CD4-positive, alpha-beta T cell treated with Interleukin-4 for 4 hours (primary cell): Measurements from ENCODE around the gene LRRC25.

Experiments used
- DNase-seq: peaks from one replicate; pipeline ENCODE4 v3.0.0-alpha.2; 2020

The LRRC25 gene

DNA sequence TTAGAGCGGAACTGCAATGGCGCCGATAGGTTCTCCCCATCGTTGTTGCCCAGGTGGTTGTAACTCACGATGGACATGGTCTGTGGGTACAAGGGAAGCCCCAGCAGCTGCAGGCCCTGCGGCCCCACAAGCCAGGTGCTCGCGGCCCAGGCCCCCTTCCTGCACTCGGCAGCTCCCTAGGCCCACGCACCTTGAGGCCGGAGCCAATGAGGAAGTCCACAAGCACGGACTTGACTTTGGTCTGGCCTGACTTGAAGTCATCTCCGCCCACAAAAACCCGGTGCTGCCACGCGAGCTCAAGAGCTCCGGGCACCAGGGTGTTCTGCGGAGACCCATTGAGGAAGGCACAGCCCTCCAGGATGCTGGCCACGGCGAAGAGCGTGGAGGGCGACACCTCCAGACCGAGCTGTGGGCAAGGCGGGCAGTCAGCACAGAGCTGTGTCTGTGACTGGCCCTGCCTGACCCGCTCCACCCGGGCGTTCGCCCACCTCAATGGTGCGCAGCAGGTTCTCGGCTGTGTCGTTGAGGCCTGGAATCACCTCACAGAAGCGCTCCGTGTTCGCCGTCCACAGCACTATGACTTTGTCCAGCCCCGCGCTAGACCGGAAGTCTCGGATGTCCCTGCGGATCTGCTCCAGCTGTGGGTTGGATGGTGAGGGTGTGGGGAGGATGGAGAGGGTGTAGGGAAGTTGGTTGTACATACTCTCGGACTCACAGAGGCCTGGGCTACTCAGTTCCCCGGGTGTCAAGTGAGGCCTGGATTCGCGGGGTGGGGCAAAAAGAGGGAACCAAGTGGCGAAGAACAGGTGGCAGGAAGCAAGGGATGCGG, 38.6 kb upstream of the LRRC25 start:
- DNase-seq: no peak

DNA sequence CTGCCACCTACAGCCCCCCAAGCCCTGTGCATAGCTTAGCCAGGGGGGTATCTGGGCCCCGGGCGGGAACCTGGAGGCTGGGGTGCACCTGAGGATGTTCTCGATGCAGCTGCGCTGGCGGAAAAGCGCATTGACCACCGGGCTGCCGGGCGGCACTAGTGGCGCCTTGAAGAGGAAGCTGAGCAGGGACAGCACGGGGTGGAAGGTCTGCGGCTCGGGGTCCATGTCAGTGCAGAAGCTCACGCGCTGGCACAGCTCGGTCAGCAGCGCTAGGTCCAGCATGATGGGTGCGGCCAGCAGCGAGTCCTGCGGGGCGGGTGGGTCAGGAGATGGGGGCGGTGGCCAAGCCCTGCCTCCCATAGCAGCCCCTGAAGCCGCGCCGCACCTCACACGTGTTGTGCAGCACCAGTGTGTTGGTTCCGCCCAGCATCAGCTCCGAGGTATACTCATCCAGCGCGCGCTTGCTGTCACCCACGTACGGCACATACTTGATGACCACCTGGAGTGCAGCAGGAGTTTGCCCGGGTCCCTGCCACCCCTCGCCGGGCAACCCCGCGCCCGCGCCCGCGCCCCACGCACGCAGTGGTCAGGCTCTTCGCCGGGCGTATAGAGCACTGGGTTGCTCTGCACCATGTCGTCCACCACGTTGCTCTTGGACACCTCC, 37.9 kb upstream of the LRRC25 start:
- no peak for DNase-seq

DNA sequence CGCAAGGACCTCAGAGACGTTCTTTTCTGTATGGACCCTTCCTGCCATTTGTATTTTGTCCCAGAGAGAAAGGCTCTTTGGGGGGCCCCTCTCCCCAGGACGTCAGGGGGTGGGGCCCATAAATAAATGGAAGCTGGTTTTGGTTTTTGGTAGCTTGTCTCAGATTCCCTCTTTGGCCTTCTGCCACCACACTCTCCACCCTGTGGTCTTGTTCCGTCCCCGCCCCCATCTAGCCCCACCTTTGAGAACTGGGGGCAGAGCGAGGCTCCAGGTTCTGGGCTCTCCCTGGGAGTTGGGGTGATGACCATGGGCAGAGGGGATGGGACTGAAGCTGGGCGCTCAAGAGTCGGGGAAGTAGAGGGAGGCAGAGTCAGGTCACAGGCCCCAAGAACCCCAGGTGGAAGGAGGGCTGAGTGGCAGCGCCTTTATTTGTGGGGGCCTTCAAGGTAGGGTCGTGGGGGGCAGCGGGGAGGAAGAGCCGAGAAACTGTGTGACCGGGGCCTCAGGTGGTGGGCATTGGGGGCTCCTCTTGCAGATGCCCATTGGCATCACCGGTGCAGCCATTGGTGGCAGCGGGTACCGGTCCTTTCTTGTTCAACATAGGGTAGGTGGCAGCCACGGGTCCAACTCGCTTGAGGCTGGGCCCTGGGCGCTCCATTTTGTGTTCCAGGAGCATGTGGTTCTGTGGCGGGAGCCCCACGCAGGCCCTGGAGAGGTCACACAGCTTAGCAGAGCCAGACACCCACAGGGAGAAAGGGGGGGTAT, 37.2 kb upstream of the LRRC25 start:
- no peak for DNase-seq

DNA sequence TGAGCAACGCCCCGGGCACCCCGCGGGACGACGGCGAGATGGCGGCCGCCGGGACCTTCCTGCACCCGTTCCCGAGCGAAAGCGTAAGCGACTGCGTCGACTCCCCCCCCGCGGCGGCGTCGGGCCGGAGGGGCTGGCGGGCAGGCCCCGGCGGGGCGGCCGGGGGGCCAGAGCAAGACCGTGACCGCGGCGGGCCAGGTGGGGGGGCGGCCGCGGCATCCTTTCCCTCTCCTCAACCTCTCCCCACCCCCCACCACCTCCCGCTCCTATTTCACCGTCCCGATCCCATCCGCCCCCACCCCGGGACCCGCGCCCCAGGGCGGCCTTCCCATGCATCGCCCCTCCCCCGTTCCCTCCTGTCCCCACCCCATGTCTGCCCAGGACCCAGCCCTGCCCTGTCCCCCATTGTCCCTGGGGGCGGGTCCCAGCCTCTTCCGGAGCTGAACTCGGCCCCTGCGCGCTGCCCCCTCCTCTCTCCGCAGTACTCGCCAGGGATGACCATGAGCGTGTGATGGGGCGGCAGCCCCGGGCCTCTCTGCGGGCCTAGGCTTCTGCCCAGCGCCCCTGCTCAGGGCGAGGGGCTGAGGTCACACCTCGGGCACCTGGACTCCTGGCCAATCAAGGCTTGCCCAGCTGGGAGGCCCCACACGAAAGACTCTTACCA, 36.4 kb upstream of the LRRC25 start:
- DNase-seq: no peak

DNA sequence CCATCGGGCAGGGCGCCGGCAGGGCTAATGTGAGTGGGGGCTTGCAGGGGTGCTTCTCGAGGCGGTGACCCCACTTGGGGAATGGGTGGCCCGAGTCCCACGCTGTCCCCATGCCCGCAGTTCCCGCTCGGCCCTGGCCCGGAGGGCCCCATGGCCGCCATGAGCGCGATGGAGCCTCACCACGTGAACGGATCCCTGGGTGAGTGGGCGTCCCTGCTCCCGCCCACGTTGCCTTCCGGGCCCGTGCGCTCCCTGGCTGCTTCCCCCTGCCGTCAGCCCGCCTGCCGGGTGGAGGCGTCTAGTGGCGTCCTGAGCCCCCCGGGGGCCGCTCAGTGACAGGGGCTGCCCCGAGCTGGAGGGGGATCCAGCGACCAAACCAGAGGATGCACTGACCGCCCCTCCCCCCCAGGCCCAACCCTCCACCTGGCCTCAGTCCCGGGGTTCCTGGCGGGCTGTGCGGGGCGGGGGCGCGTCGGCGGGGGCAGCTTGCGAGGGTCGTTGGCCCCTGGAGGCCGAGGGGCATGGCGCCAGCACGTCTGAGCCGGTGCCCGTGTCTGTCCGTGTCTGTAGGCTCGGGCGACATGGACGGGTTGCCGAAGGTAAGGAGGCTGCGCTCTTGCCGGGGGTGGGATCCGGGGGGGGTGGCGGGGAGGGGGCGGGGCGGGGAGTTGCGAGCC, 35.7 kb upstream of the LRRC25 start:
- no peak for DNase-seq

DNA sequence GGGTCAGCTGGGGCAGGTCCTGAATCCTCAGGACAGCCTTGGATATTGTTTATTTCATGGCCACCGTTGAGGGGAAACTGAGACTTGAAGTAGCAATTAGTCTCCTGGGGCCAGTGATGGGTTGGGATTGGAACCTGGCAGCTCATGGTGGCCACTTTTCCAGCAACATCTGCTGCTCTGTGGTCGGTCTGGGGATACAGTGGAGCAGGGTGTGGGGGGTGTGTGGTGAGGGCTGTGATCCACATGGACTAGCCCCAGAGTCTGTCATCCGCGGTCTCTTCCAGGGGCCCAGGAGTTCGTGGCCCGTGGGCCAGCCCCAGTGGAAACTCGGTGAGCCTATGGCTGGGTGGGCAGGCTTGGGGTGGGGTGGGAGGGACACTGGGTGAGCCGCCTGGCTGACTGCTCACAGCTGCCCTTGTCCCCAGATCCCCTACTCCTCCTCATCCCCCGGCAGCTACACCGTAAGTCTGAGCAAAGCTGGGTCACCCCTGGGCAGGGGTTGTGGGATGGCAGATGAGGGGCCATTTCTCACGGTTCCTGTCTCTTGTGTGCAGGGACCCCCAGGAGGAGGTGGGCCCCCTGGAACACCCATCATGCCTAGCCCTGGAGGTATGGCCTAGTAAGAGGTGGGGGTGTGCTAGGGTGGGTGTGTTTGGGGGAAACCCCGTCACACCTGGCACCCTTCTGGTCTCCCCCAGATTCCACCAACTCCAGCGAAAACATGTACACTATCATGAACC, 35.0 kb upstream of the LRRC25 start:
- no peak for DNase-seq

DNA sequence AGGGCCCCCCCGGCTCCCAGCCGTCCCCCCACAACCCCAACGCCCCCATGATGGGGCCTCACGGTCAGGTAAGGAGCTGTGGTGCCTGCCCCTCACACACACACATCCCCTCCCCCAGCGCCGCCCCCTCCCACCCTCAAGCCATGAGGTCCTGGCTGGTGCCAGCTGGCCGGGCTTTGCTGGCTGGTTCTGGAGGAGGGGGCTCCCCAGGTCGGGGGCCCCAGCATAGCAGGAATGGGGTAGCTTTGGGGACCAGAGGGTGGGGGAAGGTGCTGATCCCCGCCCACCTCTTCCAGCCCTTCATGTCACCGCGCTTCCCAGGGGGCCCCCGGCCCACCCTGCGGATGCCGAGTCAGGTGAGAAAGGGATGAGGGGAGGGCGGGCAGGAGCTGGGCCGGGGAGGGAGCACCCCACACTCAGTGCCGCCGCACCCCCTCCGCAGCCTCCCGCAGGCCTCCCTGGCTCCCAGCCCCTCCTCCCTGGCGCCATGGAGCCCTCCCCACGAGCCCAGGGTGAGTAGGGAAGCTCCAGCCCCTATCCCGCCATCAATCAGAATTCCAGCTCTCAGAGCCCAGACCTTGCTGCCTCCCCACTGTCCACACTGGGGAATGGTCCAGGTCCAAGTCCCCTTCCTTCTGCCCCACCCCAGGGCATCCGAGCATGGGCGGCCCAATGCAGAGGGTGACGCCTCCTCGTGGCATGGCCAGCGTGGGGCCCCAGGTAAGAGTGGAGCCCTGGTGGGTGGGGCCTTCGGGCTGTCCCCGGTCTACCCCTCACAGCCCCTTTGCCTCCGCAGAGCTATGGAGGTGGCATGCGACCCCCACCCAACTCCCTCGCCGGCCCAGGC, 34.2 kb upstream of the LRRC25 start:
- no peak for DNase-seq

DNA sequence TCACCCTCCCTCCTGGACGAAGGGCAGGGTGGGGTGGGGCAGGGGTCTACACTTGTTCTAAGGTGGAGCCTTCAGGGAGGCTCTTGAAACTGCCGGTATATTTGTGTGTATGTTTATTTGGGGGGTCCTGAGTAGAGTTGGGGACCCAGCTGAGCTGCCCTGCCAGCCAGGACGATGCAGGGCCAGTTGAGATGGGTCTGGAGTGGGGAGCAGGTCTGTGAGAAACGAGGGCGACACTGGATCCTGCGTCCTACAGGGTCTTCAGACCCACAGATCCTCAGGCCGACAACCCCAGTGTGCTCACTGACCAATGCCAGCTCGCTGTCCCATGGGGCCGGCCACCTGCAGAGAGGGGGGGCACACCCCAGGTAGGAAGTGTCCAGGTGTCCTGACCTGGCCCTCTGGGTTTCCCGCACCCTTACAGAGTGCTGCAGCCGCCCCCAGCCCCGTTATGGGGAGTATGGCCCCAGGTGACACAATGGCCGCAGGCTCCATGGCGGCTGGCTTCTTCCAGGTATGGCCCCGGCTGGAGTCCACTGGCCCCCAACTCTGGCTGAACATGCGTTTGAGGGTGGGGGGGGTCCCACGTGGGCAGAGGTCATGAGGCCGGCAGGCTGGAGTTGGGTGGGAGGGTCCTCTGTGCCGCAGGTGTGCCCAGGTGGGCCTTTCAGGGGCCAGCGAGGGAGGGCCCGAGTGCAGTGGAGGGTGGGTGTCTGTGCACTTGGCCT, 33.2 kb upstream of the LRRC25 start:
- no peak for DNase-seq

DNA sequence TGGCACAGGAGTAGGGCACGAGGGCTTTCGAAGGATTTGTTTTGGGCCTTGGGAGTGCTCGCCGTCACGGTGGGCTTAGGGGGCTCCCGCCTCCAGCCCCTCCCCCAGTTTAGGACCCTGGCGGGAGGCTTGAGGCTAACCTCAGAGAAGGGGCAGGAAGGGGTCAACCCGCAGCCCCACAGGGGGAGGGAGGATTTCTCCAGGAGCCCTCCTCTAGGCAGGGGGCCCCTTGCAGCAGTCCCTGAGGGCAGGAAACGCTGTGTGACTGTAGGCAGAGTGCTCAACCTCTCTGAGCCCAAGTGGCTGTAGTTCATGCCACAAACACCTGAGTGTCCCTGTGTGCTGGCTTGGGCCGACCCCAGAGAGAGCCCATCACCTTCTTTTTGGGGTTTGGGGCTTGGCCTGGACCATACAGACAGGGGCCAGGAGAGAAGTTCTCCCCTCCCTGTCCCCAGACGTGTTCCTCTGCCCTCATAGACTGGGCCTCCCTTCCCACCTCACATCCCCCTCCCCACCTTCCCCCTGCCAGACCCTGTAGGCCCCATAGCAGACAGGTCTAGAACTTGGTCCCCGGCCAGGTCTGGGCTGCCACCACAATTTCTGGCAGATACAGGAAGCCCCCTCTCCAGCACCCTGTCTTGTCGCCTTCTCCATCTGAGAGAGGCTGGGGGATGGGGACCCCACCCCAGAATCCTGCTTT, 32.4 kb upstream of the LRRC25 start:
- no peak for DNase-seq

DNA sequence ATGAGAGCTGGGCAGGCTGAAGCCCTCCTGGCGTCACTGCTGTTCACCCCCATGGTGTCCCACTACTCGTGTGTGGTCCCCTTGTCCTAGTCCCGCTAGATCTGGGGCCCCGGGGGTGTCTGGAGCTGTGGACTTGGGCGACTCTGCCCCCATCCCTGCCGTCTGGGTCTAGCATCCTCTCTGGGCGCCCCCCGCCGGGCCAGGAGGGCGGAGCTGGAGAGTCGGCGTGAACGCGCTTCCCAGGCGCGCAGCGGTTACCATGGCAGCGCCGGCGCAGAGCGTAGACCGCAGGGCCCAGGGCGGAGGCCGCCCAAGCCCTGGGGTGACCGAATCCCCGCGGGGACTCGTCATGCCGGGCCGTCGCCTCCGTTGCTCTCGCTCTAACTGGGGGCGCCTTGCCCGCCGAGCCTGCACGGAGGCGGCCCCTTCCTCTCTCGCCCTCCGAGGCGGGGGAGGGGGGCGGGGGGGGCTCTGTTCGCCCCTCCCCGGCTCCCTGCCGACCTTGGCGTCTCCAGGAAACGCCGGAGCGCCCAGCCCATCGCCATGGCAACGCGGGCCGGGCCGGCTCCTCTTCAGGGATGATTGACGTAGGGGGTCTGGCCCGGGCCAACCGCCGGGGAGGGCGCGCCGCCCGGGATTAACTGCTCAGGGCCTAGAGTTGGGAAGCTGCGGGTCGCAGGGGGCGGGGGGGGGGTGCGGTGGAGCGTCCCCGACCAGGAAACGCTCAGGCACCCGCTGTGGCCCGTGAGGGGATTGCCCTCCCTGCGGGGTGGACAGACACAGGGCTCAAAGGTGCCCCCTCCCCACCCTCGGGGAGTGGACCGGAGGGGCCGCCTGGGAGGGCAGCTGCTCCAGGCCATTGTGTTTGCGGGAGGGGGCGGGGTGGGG, 31.6 kb upstream of the LRRC25 start:
- DNase-seq: peak; percentile 89

DNA sequence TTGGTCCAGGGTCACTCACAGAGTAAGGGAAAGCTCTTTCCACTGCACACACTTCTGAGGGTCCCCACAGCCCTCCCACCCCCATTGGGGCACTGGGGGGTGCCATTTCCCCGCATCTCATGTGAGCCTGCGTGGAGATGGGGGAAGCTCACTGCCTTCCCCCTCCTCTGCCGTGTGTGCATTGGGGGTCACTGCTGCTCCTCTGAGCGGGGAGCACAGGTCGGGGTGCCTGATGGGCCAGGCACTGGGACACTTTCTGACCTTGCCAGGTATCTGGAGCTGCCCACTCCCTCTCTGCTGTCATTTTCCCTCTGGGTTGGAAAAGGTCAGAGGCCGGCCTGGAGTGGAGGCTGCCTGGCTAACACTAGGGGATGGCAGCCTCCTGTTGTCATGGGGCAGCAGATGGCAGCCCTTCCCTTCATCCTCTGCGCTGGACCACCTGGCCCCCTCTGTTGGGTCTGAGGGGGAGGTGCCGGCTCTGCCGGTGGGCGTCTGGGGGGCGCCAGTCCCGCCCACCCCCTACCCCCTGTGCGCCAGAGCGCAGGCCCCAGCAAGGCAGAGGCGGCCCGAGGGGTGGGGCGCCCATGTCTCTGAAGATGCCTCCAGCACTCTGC, 30.9 kb upstream of the LRRC25 start:
- DNase-seq: no peak

DNA sequence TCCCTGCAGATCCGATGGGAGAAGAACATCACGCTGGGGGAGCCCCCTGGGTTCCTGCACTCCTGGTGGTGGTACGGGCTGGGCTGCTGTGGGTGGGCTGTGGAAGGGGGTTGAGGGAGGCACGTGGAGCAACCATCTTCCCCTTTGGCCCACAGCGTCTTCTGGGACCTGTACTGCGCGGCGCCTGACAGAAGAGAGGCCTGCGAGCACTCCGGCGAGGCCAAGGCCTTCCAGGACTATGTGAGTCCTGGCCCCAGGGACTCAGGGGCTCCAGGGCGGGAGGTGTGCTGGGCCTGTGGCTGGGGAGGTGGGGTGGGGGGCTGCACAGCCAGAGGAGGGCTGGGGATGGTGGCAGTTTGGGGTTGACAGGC, 30.3 kb upstream of the LRRC25 start:
- DNase-seq: no peak

DNA sequence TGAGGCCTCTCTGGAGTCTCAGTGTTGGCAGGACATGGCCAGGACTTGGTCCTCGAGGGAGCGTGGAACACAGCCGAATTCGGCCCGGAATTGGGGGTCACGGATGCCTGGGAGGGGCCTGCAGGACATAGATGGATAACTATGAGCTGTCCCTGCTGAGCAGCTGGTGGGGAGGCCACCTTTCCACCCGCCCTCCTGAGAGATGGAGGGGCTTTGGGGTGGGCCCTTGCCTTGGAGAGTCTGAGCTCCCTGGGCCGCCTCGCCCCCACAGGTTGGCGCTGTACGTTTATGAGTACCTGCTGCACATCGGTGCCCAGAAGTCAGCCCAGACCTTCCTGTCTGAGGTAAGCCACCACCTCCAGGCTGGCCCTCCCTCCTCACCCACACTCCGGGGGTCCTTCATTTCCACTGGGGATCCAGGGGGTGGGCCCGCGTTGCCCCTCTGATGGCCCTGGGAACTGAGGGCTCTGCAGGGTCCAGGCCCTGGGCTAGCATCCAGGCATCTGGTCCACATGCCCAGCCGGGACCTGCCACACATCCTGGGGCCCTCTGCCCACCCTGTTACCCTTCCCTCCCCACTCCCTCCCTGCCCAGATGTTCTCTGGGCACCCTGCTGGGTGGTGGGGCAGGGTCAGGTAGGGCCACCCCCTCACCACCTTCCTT, 29.8 kb upstream of the LRRC25 start:
- no peak for DNase-seq

DNA sequence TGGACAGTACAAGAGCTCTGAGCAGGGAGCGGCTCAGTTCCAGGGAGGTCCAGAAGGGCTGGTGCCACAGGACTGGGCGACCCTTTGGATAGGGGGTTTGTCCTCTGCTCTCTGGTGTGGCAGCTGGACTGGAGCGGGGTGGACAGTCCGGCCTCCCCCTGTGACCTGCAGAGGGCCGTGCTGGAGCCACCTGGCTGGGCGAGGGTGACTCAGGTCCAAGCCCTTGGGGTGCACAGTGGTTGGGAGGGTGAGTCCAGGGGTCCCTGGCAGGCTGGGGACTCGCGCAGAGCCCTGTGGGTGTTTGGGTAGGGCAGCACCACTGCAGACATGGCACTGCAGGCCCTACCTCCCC, 29.0 kb upstream of the LRRC25 start:
- no peak for DNase-seq

DNA sequence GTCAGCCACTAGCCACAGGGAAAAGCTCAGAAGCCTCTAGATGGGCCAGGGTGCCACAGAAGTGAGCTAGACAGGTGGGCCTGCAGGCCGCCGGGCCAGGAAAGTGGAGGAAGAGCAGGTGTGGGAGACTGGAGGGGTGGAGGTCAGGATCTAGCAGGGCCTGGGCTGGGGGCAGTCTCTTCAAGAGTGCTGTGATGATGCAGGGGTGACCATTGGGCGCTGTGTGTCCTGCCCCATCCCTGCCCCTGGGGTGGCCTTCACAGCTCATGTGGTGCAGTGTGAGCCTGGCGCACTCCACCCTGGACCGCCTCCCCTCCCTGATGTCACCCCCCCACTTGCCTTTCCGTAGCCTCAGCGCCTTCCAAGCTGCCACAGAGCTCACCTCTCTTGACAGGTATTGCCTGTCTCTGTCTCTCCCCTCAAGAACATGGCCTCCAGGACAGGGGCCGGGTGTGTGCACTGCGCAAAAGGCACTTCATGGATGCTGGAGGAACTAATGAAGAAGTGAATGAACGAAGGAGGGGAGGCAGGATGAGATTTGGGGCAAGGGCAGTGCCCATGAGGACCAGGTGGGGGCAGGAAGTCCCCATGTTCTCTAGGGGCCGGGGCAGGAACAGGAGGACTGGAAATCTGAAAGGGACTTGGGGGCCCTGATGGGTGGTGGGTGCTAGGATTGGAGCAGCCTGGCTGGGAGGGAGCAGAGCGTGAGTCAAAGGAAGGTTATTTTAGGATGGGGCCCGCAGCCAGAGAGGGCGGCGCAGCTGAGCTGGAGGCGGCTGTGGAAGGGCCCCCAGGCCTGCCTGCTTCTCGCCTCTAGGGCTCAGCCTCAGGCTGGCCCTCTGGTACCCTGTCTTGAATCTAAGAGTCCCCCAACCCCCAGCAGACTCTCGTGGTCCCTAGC, 28.3 kb upstream of the LRRC25 start:
- DNase-seq: no peak

DNA sequence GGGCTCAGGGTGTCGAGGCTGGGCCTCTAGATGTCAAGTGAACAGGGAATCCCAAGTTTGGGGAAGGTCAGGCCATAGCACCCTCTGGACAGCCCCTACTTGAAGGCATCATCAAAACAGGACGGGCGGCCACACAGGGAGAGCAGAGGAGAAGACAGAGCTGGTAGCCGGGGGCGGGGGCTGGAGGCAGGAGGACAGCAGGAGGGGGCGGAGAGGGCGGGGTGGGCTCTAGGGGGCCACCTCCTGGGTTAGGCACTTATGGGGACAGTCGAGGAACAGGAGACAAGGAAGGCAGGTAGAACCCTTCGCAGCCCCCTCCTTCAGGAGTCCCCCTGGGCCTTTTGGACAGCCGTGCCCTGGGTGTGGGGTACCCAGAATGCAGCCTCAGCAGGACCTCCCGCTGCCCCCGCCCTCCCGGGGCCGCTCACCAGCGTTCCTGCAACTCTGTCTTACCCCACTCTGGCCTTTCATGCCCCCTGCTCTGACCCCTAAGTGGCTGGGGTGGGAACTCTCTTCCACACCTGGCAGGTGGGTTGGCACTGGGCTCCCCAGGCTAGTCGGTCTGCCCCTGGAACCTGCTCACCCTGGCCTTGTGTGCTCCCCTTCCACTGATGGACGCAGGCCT, 27.6 kb upstream of the LRRC25 start:
- DNase-seq: no peak
